ENCODE measurements around the gene SEMA3F. TPM values are rescaled to one million over a fixed set of nuclear protein-coding genes. Genes with fewer than 3 reads are reported as not detected.

SEMA3F gene
- total and polyA plus RNA-seq, 2 of the 4 experiments (the other 2 are of a cell fraction): 7.3 to 23.3 TPM

GRCh38 chr3:50137531-50137930 is 17.6 kb upstream of the SEMA3F start:
- Histone ChIP-seq H3K9me3 (ENCODE audit: control insufficient read depth, insufficient read depth, low read length) (no peaks in the 10 kb centered on the region), H4K20me1 (ENCODE audit: insufficient read depth, low read length) (no peaks in the 10 kb centered on the region), H4K8ac (ENCODE audit: low read depth in 2 of 2, low read length in 2 of 2) (peak overlapping the region in 1 of 2 experiments; percentile 93; a peak in 1 of 4 replicates), H4K5ac (ENCODE audit: low read depth, low read length) (no peak overlapping the region; the same call in 1 of the 2 replicates), H3K23ac (ENCODE audit: low read depth, low read length) (no peak overlapping the region), H3K14ac (replicated peaks; ENCODE audit: low read depth, low read length) (no peak overlapping the region), H2AK9ac (replicated peaks; ENCODE audit: low read depth, low read length, poor library complexity) (peak overlapping the region; percentile 76), H3K27me3 (ENCODE audit: control insufficient read depth, insufficient read depth, low read length) (peaks cover 11% of the 10 kb centered on the region; the same call in 1 of the 2 replicates), H3K4me3 (ENCODE audit: insufficient read depth, low read depth, low read length) (no peak overlapping the region), H2AK5ac (ENCODE audit: low read depth, low read length) (peak overlapping the region; percentile 72), H2BK120ac (ENCODE audit: low read depth, low read length) (peak overlapping the region; percentile 88; the same call in 1 of the 2 replicates), H3K4ac (ENCODE audit: low read depth, low read length) (peak overlapping the region; percentile 90), H2BK15ac (ENCODE audit: low read depth, low read length) (0 out of 3 replicates have a peak overlapping the region, but pooled peaks have one; percentile 79), H3K36me3 (ENCODE audit: control insufficient read depth, insufficient read depth, low read length) (no peaks in the 10 kb centered on the region), H3K79me1 (ENCODE audit: low read depth in 1 of 2, low read length in 2 of 2) (no peaks in the 10 kb centered on the region), H4K91ac (ENCODE audit: insufficient read depth, low read depth, low read length) (peak overlapping the region; percentile 74), H3K9ac (ENCODE audit: low read depth, low read length) (no peak overlapping the region), H3K9me1 (ENCODE audit: insufficient read depth, low read length) (peaks cover 11% of the 10 kb centered on the region; the same call in 1 of the 2 replicates), H3K56ac (ENCODE audit: extremely low read depth, insufficient read depth, low read length) (no peak overlapping the region), H3K4me1 (ENCODE audit: control insufficient read depth, insufficient read depth, low read length) (peaks cover 11% of the 10 kb centered on the region), H3K18ac (ENCODE audit: low read depth, low read length) (no peak overlapping the region), H3K4me2 (ENCODE audit: low read depth, low read length) (no peak overlapping the region), H2BK20ac (ENCODE audit: low read depth, low read length) (peak overlapping the region; percentile 53; the same call in 1 of the 2 replicates), H2BK5ac (ENCODE audit: low read depth, low read length, poor library complexity, severe bottlenecking) (no peak overlapping the region), H3K27ac (ENCODE audit: insufficient read depth, low read length) (no peak overlapping the region), H2AFZ (replicated peaks; ENCODE audit: low read length, poor library complexity) (peak overlapping the region; percentile 49)
- TF ChIP-seq RAD21 (IDR thresholded peaks at IDR 0.05; ENCODE audit: low read length) (no peak), CEBPB (IDR thresholded peaks at IDR 0.05; ENCODE audit: low read depth, low read length) (no peak), POLR2A (IDR thresholded peaks at IDR 0.05; ENCODE audit: low read depth, low read length) (no peak), USF2 (IDR thresholded peaks at IDR 0.05; ENCODE audit: low read depth, low read length) (no peak), CTCF (conservative IDR thresholded peaks at IDR 0.05; ENCODE audit: low read depth, low read length) (no peak), ELK1 (IDR thresholded peaks at IDR 0.05; ENCODE audit: borderline replicate concordance, low read depth, low read length) (no peak), MAFK (IDR thresholded peaks at IDR 0.05; ENCODE audit: low read depth, low read length) (no peak), RCOR1 (IDR thresholded peaks at IDR 0.05; ENCODE audit: insufficient replicate concordance, low read length) (no peak), CHD1 (IDR thresholded peaks at IDR 0.05; ENCODE audit: low read depth, low read length) (no peak), RFX5 (IDR thresholded peaks at IDR 0.05; ENCODE audit: low read depth, low read length) (no peak), MXI1 (IDR thresholded peaks at IDR 0.05; ENCODE audit: borderline replicate concordance, low read depth, low read length) (no peak), FOS (IDR thresholded peaks at IDR 0.05; ENCODE audit: low read depth, low read length) (no peak)
- intact Hi-C loops (cut with micrococcal nuclease): no loop called here
- DNase-seq: no peak
- CTCF ChIA-PET: no interaction called here
- ATAC-seq (ENCODE audit: low read depth): no peak
- no TSS peak for BruUV-seq (replicated peaks)
- POLR2A ChIA-PET (ENCODE audit: unreplicated experiment): no interaction called here
- in situ Hi-C loops (cut with MboI; ENCODE audit: low sequenced_read_pairs): no loop called here
- 94% methylated on average over 3 of the region's 6 CpGs; no CpG with 5 or more reads in 1 of the 2 experiments for WGBS, 2 experiments (ENCODE audit: extremely low coverage in 2 of 2, insufficient read length in 1 of 2)
- dilution Hi-C loops (cut with HindIII; ENCODE audit: low sequenced_read_pairs, unreplicated experiment): no loop called here
